HG02943 (cell line): Measurements from ENCODE around the gene GIMAP6.
"Not testable (repeated sequence)": the region's sequence is repeated elsewhere in the genome, so short reads cannot be mapped to it uniquely, and the experiment has no call there.

Experiments
- ATAC-seq: cut with Tn5 transposase; IDR thresholded peaks from one replicate; pipeline ENCODE4 v1.9.1; 2021; ENCODE audit warnings: mild to moderate bottlenecking, low read depth, moderate library complexity; ENCODE audit not compliant: unreplicated experiment

GIMAP6 gene

GRCh38 chr7:150631866-150632864 is at the start of gene GIMAP6:
TSS of gene GIMAP6 (minus strand) at chr7:150632385. CDS start at chr7:150630142, 2,243 bp downstream.
- ATAC-seq, result peak; percentile 76

- not testable (repeated sequence) for ATAC-seq
Observed at GRCh38 chr7:150680364-150680763, 48.2 kb upstream of the GIMAP6 start.

- ATAC-seq, result not testable (repeated sequence)
Observed at GRCh38 chr7:150678601-150679000, 46.4 kb upstream of the GIMAP6 start.

GRCh38 chr7:150676854-150677253 is 44.7 kb upstream of the GIMAP6 start:
- not testable (repeated sequence) for ATAC-seq

- not testable (repeated sequence) for ATAC-seq
Observed at GRCh38 chr7:150676276-150676675, 44.1 kb upstream of the GIMAP6 start.

GRCh38 chr7:150675714-150676113 is 43.5 kb upstream of the GIMAP6 start:
- ATAC-seq, result no peak

- ATAC-seq, result not testable (repeated sequence)
Observed at GRCh38 chr7:150671798-150672585, 39.8 kb upstream of the GIMAP6 start.

- ATAC-seq, result no peak
Observed at GRCh38 chr7:150668977-150669376, 36.8 kb upstream of the GIMAP6 start.

GRCh38 chr7:150668472-150668911 is 36.3 kb upstream of the GIMAP6 start:
- peak; percentile 76 for ATAC-seq

GRCh38 chr7:150666412-150666811 is 34.2 kb upstream of the GIMAP6 start:
- no peak for ATAC-seq

GRCh38 chr7:150665896-150666295 is 33.7 kb upstream of the GIMAP6 start:
- ATAC-seq, result no peak

- ATAC-seq, result no peak
Observed at GRCh38 chr7:150665089-150665748, 33.0 kb upstream of the GIMAP6 start.

GRCh38 chr7:150663802-150664494 is 31.8 kb upstream of the GIMAP6 start:
- ATAC-seq, result no peak

- ATAC-seq, result not testable (repeated sequence)
Observed at GRCh38 chr7:150662821-150663220, 30.6 kb upstream of the GIMAP6 start.

GRCh38 chr7:150660939-150661613 is 28.9 kb upstream of the GIMAP6 start:
- ATAC-seq, result no peak

- no peak for ATAC-seq
Observed at GRCh38 chr7:150657526-150657925, 25.3 kb upstream of the GIMAP6 start.

- no peak for ATAC-seq
Observed at GRCh38 chr7:150656047-150656446, 23.9 kb upstream of the GIMAP6 start.

GRCh38 chr7:150654692-150655091 is 22.5 kb upstream of the GIMAP6 start:
- no peak for ATAC-seq

GRCh38 chr7:150649080-150649385 is 16.8 kb upstream of the GIMAP6 start:
- no peak for ATAC-seq
